Measurements from ENCODE around the gene PSMA6. TPM values are rescaled to one million over a fixed set of nuclear protein-coding genes. Genes with fewer than 3 reads are reported as not detected.
"Not testable (repeated sequence)": the region's sequence is repeated elsewhere in the genome, so short reads cannot be mapped to it uniquely, and the experiment has no call there.

Gene PSMA6
- polyA plus RNA-seq, 4 donors, result 126 to 196 (median 175) TPM

- no peak for DNase-seq (ENCODE audit: low read depth in 4 of 4, low spot score in 3 of 4)
These were observed 49.2 kb downstream of the PSMA6 start for GRCh38 chr14:35341454-35341750.

GRCh38 chr14:35341751-35342488 is 49.7 kb downstream of the PSMA6 start:
- DNase-seq (ENCODE audit: low read depth in 4 of 4, low spot score in 3 of 4), result peak in 2 of 4 donors; percentile 72 to 76

- DNase-seq (ENCODE audit: low read depth in 4 of 4, low spot score in 3 of 4), result no peak
These were observed 50.4 kb downstream of the PSMA6 start for GRCh38 chr14:35342489-35343010.

GRCh38 chr14:35343702-35344101 is 51.5 kb downstream of the PSMA6 start:
- no peak for DNase-seq (ENCODE audit: low read depth in 4 of 4, low spot score in 3 of 4)

- DNase-seq (ENCODE audit: low read depth in 4 of 4, low spot score in 3 of 4), result no peak
These were observed 52.1 kb downstream of the PSMA6 start for GRCh38 chr14:35344107-35344807.

- DNase-seq (ENCODE audit: low read depth in 4 of 4, low spot score in 3 of 4), result no peak
These were observed 54.6 kb downstream of the PSMA6 start for GRCh38 chr14:35346738-35347322.

- DNase-seq (ENCODE audit: low read depth in 4 of 4, low spot score in 3 of 4), result no peak
These were observed 55.3 kb downstream of the PSMA6 start for GRCh38 chr14:35347323-35348043.

- not testable (repeated sequence) for DNase-seq (ENCODE audit: low read depth in 4 of 4, low spot score in 3 of 4)
These were observed 55.8 kb downstream of the PSMA6 start for GRCh38 chr14:35348044-35348380.

GRCh38 chr14:35349496-35350365 is 57.5 kb downstream of the PSMA6 start:
- DNase-seq (ENCODE audit: low read depth in 4 of 4, low spot score in 3 of 4), result no peak

GRCh38 chr14:35351497-35351896 is 59.3 kb downstream of the PSMA6 start:
- no peak for DNase-seq (ENCODE audit: low read depth in 4 of 4, low spot score in 3 of 4)

GRCh38 chr14:35351897-35352273 is 59.7 kb downstream of the PSMA6 start:
- no peak for DNase-seq (ENCODE audit: low read depth in 4 of 4, low spot score in 3 of 4)

- no peak for DNase-seq (ENCODE audit: low read depth in 4 of 4, low spot score in 3 of 4)
These were observed 60.4 kb downstream of the PSMA6 start for GRCh38 chr14:35352274-35353233.

GRCh38 chr14:35353409-35354172 is 61.4 kb downstream of the PSMA6 start:
- DNase-seq (ENCODE audit: low read depth in 4 of 4, low spot score in 3 of 4), result no peak

- not testable (repeated sequence) for DNase-seq (ENCODE audit: low read depth in 4 of 4, low spot score in 3 of 4)
These were observed 63.1 kb downstream of the PSMA6 start for GRCh38 chr14:35355235-35355634.

- DNase-seq (ENCODE audit: low read depth in 4 of 4, low spot score in 3 of 4), result no peak
These were observed 64.0 kb downstream of the PSMA6 start for GRCh38 chr14:35355981-35356841.

GRCh38 chr14:35359655-35360054 is 67.5 kb downstream of the PSMA6 start:
- DNase-seq (ENCODE audit: low read depth in 4 of 4, low spot score in 3 of 4), result not testable (repeated sequence)

- no peak for DNase-seq (ENCODE audit: low read depth in 4 of 4, low spot score in 3 of 4)
These were observed 68.9 kb downstream of the PSMA6 start for GRCh38 chr14:35361141-35361480.

GRCh38 chr14:35362450-35362849 is 70.3 kb downstream of the PSMA6 start:
- DNase-seq (ENCODE audit: low read depth in 4 of 4, low spot score in 3 of 4), result no peak

Measured in left renal pelvis (tissue), 4 donors.